Measurements from ENCODE around the gene DOCK11. TPM values are rescaled to one million over a fixed set of nuclear protein-coding genes. Genes with fewer than 3 reads are reported as not detected.

Gene DOCK11
- total RNA-seq, 2 experiments from 2014 or later = 27.0 to 34.7 TPM

DNA sequence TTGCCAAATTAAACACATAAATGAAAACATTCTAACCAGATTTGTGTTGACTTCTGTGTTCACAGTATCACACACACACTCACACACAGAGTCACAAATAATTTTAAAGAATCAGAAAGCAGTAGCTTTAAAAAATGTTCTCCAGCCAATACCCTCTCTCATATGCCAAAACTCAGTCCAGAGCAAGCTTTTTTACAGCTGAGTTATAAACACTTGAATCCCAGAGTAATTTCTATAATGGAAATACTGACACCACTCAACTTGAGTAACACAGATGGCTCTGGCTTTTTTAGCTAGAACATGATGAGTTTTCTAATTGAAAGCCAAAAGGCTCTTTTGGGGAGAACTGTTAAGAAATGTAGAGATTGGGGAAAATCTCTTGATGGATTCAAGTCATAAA is 100.8 kb downstream of the DOCK11 start:
- TF ChIP-seq, protein P1, sequence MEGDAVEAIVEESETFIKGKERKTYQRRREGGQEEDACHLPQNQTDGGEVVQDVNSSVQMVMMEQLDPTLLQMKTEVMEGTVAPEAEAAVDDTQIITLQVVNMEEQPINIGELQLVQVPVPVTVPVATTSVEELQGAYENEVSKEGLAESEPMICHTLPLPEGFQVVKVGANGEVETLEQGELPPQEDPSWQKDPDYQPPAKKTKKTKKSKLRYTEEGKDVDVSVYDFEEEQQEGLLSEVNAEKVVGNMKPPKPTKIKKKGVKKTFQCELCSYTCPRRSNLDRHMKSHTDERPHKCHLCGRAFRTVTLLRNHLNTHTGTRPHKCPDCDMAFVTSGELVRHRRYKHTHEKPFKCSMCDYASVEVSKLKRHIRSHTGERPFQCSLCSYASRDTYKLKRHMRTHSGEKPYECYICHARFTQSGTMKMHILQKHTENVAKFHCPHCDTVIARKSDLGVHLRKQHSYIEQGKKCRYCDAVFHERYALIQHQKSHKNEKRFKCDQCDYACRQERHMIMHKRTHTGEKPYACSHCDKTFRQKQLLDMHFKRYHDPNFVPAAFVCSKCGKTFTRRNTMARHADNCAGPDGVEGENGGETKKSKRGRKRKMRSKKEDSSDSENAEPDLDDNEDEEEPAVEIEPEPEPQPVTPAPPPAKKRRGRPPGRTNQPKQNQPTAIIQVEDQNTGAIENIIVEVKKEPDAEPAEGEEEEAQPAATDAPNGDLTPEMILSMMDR (conservative IDR thresholded peaks at IDR 0.05; ENCODE audit: low read length) = no peak
- TF ChIP-seq EZH2phosphoT487 (IDR thresholded peaks at IDR 0.05; ENCODE audit: borderline replicate concordance, low read depth, low read length) = no peak
- Histone ChIP-seq H2AFZ (ENCODE audit: low read length) (no peak overlapping the region), H3K36me3 (ENCODE audit: insufficient read depth, low read length) (peaks cover 4% of the 10 kb centered on the region; the same call in 1 of the 2 replicates), H3K4me1 (ENCODE audit: insufficient read depth, low read length, poor library complexity, severe bottlenecking) (peaks cover 3% of the 10 kb centered on the region), H3K27ac (ENCODE audit: low read depth, low read length, poor library complexity, severe bottlenecking) (no peak overlapping the region), H3K9me2 (ENCODE audit: insufficient read depth, low read length) (no peaks in the 10 kb centered on the region), H3K9me3 (ENCODE audit: low read length) (no peaks in the 10 kb centered on the region), H3K4me3 (ENCODE audit: low read depth, low read length, poor library complexity, severe bottlenecking) (no peak overlapping the region), H3K4me2 (ENCODE audit: low read length) (no peak overlapping the region), H3K79me2 (ENCODE audit: insufficient read depth, low read depth, low read length) (no peaks in the 10 kb centered on the region), H4K20me1 (ENCODE audit: insufficient read depth, low read length) (no peaks in the 10 kb centered on the region)
- POLR2A ChIA-PET = no interaction called here
- no peak for DNase-seq (ENCODE audit: low spot score)
- intact Hi-C loops (cut with micrococcal nuclease; ENCODE audit: unreplicated experiment) = no loop called here
- CTCF ChIA-PET (ENCODE audit: unreplicated experiment) = no interaction called here
- BruUV-seq (replicated peaks) = no TSS peak

DNA sequence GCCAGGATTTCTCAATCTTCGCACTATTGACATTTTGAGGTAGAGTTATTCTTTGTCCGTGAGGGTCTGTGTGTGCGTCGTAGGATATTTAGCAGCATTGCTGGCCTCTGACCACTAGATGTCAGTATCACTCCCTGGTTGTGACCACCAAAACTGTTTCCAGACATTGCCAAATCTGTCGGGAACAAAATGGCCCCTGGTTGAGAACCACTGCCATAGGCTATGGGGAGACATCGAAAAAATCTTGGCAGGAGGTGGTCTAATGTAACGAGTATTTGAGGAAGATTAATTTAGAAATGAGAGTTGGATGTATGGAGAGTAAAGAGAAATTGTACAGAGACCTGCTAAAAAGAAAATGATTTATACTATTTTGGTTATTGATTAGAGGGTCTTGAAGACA is 108.4 kb downstream of the DOCK11 start:
- CTCF ChIA-PET (ENCODE audit: unreplicated experiment) = no interaction called here
- H2AFZ ChIP-seq (ENCODE audit: low read length) = no peak overlapping the region
- H3K9me3 ChIP-seq (ENCODE audit: low read length) = no peaks in the 10 kb centered on the region
- intact Hi-C loops (cut with micrococcal nuclease; ENCODE audit: unreplicated experiment) = loop anchor here (5.0 to 10.0 kb wide), 2 partner anchors 107 to 259 kb away; partner anchors contain the start of genes DOCK11 and WDR44
- no peaks in the 10 kb centered on the region for H3K79me2 ChIP-seq (ENCODE audit: insufficient read depth, low read depth, low read length)
- H3K9me2 ChIP-seq (ENCODE audit: insufficient read depth, low read length) = no peaks in the 10 kb centered on the region
- no TSS peak for BruUV-seq (replicated peaks)
- H3K4me2 ChIP-seq (ENCODE audit: low read length) = no peak overlapping the region
- H3K4me1 ChIP-seq (ENCODE audit: insufficient read depth, low read length, poor library complexity, severe bottlenecking) = peaks cover 4% of the 10 kb centered on the region
- no peaks in the 10 kb centered on the region for H4K20me1 ChIP-seq (ENCODE audit: insufficient read depth, low read length)
- no peak for TF ChIP-seq EZH2phosphoT487 (IDR thresholded peaks at IDR 0.05; ENCODE audit: borderline replicate concordance, low read depth, low read length)
- TF ChIP-seq, protein P1 (conservative IDR thresholded peaks at IDR 0.05; ENCODE audit: low read length) = peak; percentile 81
- H3K4me3 ChIP-seq (ENCODE audit: low read depth, low read length, poor library complexity, severe bottlenecking) = no peak overlapping the region
- POLR2A ChIA-PET = no interaction called here
- peak; percentile 43 for DNase-seq (ENCODE audit: low spot score)
- no peak overlapping the region for H3K27ac ChIP-seq (ENCODE audit: low read depth, low read length, poor library complexity, severe bottlenecking)
- peaks cover 12% of the 10 kb centered on the region for H3K36me3 ChIP-seq (ENCODE audit: insufficient read depth, low read length)

DNA sequence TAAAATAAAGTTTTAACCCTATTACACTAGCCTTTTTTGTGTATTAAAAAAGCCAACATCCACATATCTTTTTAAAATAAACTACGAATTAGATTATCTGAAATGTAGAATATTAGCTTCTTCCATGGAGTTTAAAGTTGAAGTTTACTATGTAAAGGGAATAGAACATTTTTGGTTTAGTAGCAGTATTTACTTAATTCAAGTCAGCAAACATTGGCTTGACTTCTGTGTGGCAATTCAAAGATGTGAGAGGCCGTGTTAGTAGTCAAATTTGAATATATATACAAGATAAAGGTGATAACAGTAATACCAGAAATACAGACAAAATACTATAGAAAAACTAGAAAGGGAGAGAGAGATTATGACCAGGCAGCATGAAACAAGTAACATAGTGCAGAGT is 116.7 kb downstream of the DOCK11 start:
- Histone ChIP-seq H3K9me3 (ENCODE audit: low read length) (no peaks in the 10 kb centered on the region), H3K4me3 (ENCODE audit: low read depth, low read length, poor library complexity, severe bottlenecking) (no peak overlapping the region), H3K9me2 (ENCODE audit: insufficient read depth, low read length) (no peaks in the 10 kb centered on the region), H4K20me1 (ENCODE audit: insufficient read depth, low read length) (no peaks in the 10 kb centered on the region), H3K4me1 (ENCODE audit: insufficient read depth, low read length, poor library complexity, severe bottlenecking) (no peaks in the 10 kb centered on the region), H3K79me2 (ENCODE audit: insufficient read depth, low read depth, low read length) (no peaks in the 10 kb centered on the region), H3K36me3 (ENCODE audit: insufficient read depth, low read length) (peaks cover 48% of the 10 kb centered on the region), H3K27ac (ENCODE audit: low read depth, low read length, poor library complexity, severe bottlenecking) (no peak overlapping the region), H3K4me2 (ENCODE audit: low read length) (no peak overlapping the region), H2AFZ (ENCODE audit: low read length) (no peak overlapping the region)
- DNase-seq (ENCODE audit: low spot score) = no peak
- no TSS peak for BruUV-seq (replicated peaks)
- ChIA-PET CTCF (ENCODE audit: unreplicated experiment) (no interaction called here), POLR2A (interaction anchor here (0.6 kb wide), 1 partner anchor 41 kb away, joined by 3 read pairs; no protein-coding TSS in a partner anchor)
- intact Hi-C loops (cut with micrococcal nuclease; ENCODE audit: unreplicated experiment) = loop anchor here (10.0 kb wide), 1 partner anchor 193 kb away; no protein-coding TSS in a partner anchor
- TF ChIP-seq, protein P1 (conservative IDR thresholded peaks at IDR 0.05; ENCODE audit: low read length) = no peak
- TF ChIP-seq EZH2phosphoT487 (IDR thresholded peaks at IDR 0.05; ENCODE audit: borderline replicate concordance, low read depth, low read length) = no peak
